Measurements from ENCODE around the gene THADA. TPM values are rescaled to one million over a fixed set of nuclear protein-coding genes. Genes with fewer than 3 reads are reported as not detected.

The THADA gene
- total and polyA plus RNA-seq, 2 donors, result 11.8 to 20.6 TPM

- Histone ChIP-seq H3K36me3 (ENCODE audit: control insufficient read depth in 2 of 2, insufficient read depth in 2 of 2, low read length in 1 of 2) (peaks cover 14 to 16% of the 10 kb centered on the region in 2 donors), H3K9me3 (ENCODE audit: control insufficient read depth in 2 of 2, insufficient read depth in 1 of 2, low read length in 1 of 2) (peaks cover 0 to 2% of the 10 kb centered on the region in 2 donors), H3K4me3 (ENCODE audit: low read length in 2 of 2) (no peak overlapping the region), H3K27ac (ENCODE audit: low read depth in 1 of 2, low read length in 1 of 2) (peak overlapping the region in 1 of 2 donors; percentile 53), H3K4me1 (ENCODE audit: control insufficient read depth in 2 of 2, insufficient read depth in 2 of 2, low read length in 2 of 2) (peaks cover 0 to 6% of the 10 kb centered on the region in 2 donors), H3K27me3 (ENCODE audit: control insufficient read depth in 2 of 2, insufficient read depth in 1 of 2, low read length in 1 of 2) (no peaks in the 10 kb centered on the region)
- DNase-seq (ENCODE audit: low read depth in 6 of 9, low spot score in 9 of 9), result no peak
- 95% methylated on average over 10 of the region's 10 CpGs for WGBS
These were observed 327.5 kb downstream of the THADA start for GRCh38 chr2:43268066-43268953.

GRCh38 chr2:43267381-43267780 is 328.5 kb downstream of the THADA start:
- 98% methylated on average over 7 of the region's 7 CpGs for WGBS
- DNase-seq (ENCODE audit: low read depth in 6 of 9, low spot score in 9 of 9), result no peak
- Histone ChIP-seq H3K4me1 (ENCODE audit: control insufficient read depth in 2 of 2, insufficient read depth in 2 of 2, low read length in 2 of 2) (peaks cover 0 to 6% of the 10 kb centered on the region in 2 donors), H3K36me3 (ENCODE audit: control insufficient read depth in 2 of 2, insufficient read depth in 2 of 2, low read length in 1 of 2) (peaks cover 14% of the 10 kb centered on the region in 2 donors), H3K4me3 (ENCODE audit: low read length in 2 of 2) (no peak overlapping the region), H3K9me3 (ENCODE audit: control insufficient read depth in 2 of 2, insufficient read depth in 1 of 2, low read length in 1 of 2) (peaks cover 0 to 2% of the 10 kb centered on the region in 2 donors), H3K27ac (ENCODE audit: low read depth in 1 of 2, low read length in 1 of 2) (no peak overlapping the region), H3K27me3 (ENCODE audit: control insufficient read depth in 2 of 2, insufficient read depth in 1 of 2, low read length in 1 of 2) (no peaks in the 10 kb centered on the region)

- Histone ChIP-seq H3K27me3 (ENCODE audit: control insufficient read depth in 2 of 2, insufficient read depth in 1 of 2, low read length in 1 of 2) (no peaks in the 10 kb centered on the region), H3K4me1 (ENCODE audit: control insufficient read depth in 2 of 2, insufficient read depth in 2 of 2, low read length in 2 of 2) (peaks cover 0 to 6% of the 10 kb centered on the region in 2 donors), H3K4me3 (ENCODE audit: low read length in 2 of 2) (no peak overlapping the region), H3K9me3 (ENCODE audit: control insufficient read depth in 2 of 2, insufficient read depth in 1 of 2, low read length in 1 of 2) (peaks cover 0 to under 1% of the 10 kb centered on the region in 2 donors), H3K27ac (ENCODE audit: low read depth in 1 of 2, low read length in 1 of 2) (no peak overlapping the region), H3K36me3 (ENCODE audit: control insufficient read depth in 2 of 2, insufficient read depth in 2 of 2, low read length in 1 of 2) (peaks cover 12 to 14% of the 10 kb centered on the region in 2 donors)
- DNase-seq (ENCODE audit: low read depth in 6 of 9, low spot score in 9 of 9), result no peak
- WGBS, result 83% methylated on average over 4 of the region's 4 CpGs
These were observed 329.1 kb downstream of the THADA start for GRCh38 chr2:43266711-43267111.

- H3K36me3 ChIP-seq (ENCODE audit: control insufficient read depth in 2 of 2, insufficient read depth in 2 of 2, low read length in 1 of 2), result peaks cover 5 to 14% of the 10 kb centered on the region in 2 donors
- DNase-seq (ENCODE audit: low read depth in 6 of 9, low spot score in 9 of 9), result no peak
- no peaks in the 10 kb centered on the region for H3K9me3 ChIP-seq (ENCODE audit: control insufficient read depth in 2 of 2, insufficient read depth in 1 of 2, low read length in 1 of 2)
- H3K4me3 ChIP-seq (ENCODE audit: low read length in 2 of 2), result no peak overlapping the region
- WGBS, result 95% methylated on average over 9 of the region's 9 CpGs
- H3K4me1 ChIP-seq (ENCODE audit: control insufficient read depth in 2 of 2, insufficient read depth in 2 of 2, low read length in 2 of 2), result peaks cover 0 to 6% of the 10 kb centered on the region in 2 donors
- no peaks in the 10 kb centered on the region for H3K27me3 ChIP-seq (ENCODE audit: control insufficient read depth in 2 of 2, insufficient read depth in 1 of 2, low read length in 1 of 2)
- H3K27ac ChIP-seq (ENCODE audit: low read depth in 1 of 2, low read length in 1 of 2), result no peak overlapping the region
These were observed 330.4 kb downstream of the THADA start for GRCh38 chr2:43265421-43265820.

GRCh38 chr2:43265001-43265400 is 330.8 kb downstream of the THADA start:
- peaks cover 0 to 6% of the 10 kb centered on the region in 2 donors for H3K4me1 ChIP-seq (ENCODE audit: control insufficient read depth in 2 of 2, insufficient read depth in 2 of 2, low read length in 2 of 2)
- WGBS, result 95% methylated on average over 5 of the region's 5 CpGs
- no peaks in the 10 kb centered on the region for H3K9me3 ChIP-seq (ENCODE audit: control insufficient read depth in 2 of 2, insufficient read depth in 1 of 2, low read length in 1 of 2)
- peaks cover 5 to 14% of the 10 kb centered on the region in 2 donors for H3K36me3 ChIP-seq (ENCODE audit: control insufficient read depth in 2 of 2, insufficient read depth in 2 of 2, low read length in 1 of 2)
- no peak for DNase-seq (ENCODE audit: low read depth in 6 of 9, low spot score in 9 of 9)
- no peaks in the 10 kb centered on the region for H3K27me3 ChIP-seq (ENCODE audit: control insufficient read depth in 2 of 2, insufficient read depth in 1 of 2, low read length in 1 of 2)
- H3K27ac ChIP-seq (ENCODE audit: low read depth in 1 of 2, low read length in 1 of 2), result no peak overlapping the region
- no peak overlapping the region for H3K4me3 ChIP-seq (ENCODE audit: low read length in 2 of 2)

- Histone ChIP-seq H3K27ac (ENCODE audit: low read depth in 1 of 2, low read length in 1 of 2) (no peak overlapping the region), H3K4me1 (ENCODE audit: control insufficient read depth in 2 of 2, insufficient read depth in 2 of 2, low read length in 2 of 2) (no peaks in the 10 kb centered on the region), H3K27me3 (ENCODE audit: control insufficient read depth in 2 of 2, insufficient read depth in 1 of 2, low read length in 1 of 2) (no peaks in the 10 kb centered on the region), H3K36me3 (ENCODE audit: control insufficient read depth in 2 of 2, insufficient read depth in 2 of 2, low read length in 1 of 2) (peaks cover 0 to 8% of the 10 kb centered on the region in 2 donors), H3K4me3 (ENCODE audit: low read length in 2 of 2) (no peak overlapping the region), H3K9me3 (ENCODE audit: control insufficient read depth in 2 of 2, insufficient read depth in 1 of 2, low read length in 1 of 2) (no peaks in the 10 kb centered on the region)
- DNase-seq (ENCODE audit: low read depth in 6 of 9, low spot score in 9 of 9), result no peak
- 99% methylated on average over 6 of the region's 6 CpGs for WGBS
These were observed 332.9 kb downstream of the THADA start for GRCh38 chr2:43262951-43263350.

- no peaks in the 10 kb centered on the region for H3K9me3 ChIP-seq (ENCODE audit: control insufficient read depth in 2 of 2, insufficient read depth in 1 of 2, low read length in 1 of 2)
- peaks cover 5% of the 10 kb centered on the region in 2 donors for H3K36me3 ChIP-seq (ENCODE audit: control insufficient read depth in 2 of 2, insufficient read depth in 2 of 2, low read length in 1 of 2)
- DNase-seq (ENCODE audit: low read depth in 6 of 9, low spot score in 9 of 9), result no peak
- whole genome bisulfite sequencing, result 97% methylated on average over 1 of the region's 1 CpG
- H3K27ac ChIP-seq (ENCODE audit: low read depth in 1 of 2, low read length in 1 of 2), result no peak overlapping the region
- no peaks in the 10 kb centered on the region for H3K27me3 ChIP-seq (ENCODE audit: control insufficient read depth in 2 of 2, insufficient read depth in 1 of 2, low read length in 1 of 2)
- no peak overlapping the region for H3K4me3 ChIP-seq (ENCODE audit: low read length in 2 of 2)
- H3K4me1 ChIP-seq (ENCODE audit: control insufficient read depth in 2 of 2, insufficient read depth in 2 of 2, low read length in 2 of 2), result no peaks in the 10 kb centered on the region
These were observed 333.6 kb downstream of the THADA start for GRCh38 chr2:43262239-43262638.

GRCh38 chr2:43259512-43259911 is 336.3 kb downstream of the THADA start:
- Histone ChIP-seq H3K4me3 (ENCODE audit: low read length in 2 of 2) (no peak overlapping the region), H3K36me3 (ENCODE audit: control insufficient read depth in 2 of 2, insufficient read depth in 2 of 2, low read length in 1 of 2) (peaks cover 5 to 7% of the 10 kb centered on the region in 2 donors), H3K27ac (ENCODE audit: low read depth in 1 of 2, low read length in 1 of 2) (no peak overlapping the region), H3K9me3 (ENCODE audit: control insufficient read depth in 2 of 2, insufficient read depth in 1 of 2, low read length in 1 of 2) (no peaks in the 10 kb centered on the region), H3K27me3 (ENCODE audit: control insufficient read depth in 2 of 2, insufficient read depth in 1 of 2, low read length in 1 of 2) (no peaks in the 10 kb centered on the region), H3K4me1 (ENCODE audit: control insufficient read depth in 2 of 2, insufficient read depth in 2 of 2, low read length in 2 of 2) (no peaks in the 10 kb centered on the region)
- no peak for DNase-seq (ENCODE audit: low read depth in 6 of 9, low spot score in 9 of 9)
- 99% methylated on average over 1 of the region's 1 CpG for WGBS

GRCh38 chr2:43258547-43259156 is 337.2 kb downstream of the THADA start:
- Histone ChIP-seq H3K27me3 (ENCODE audit: control insufficient read depth in 2 of 2, insufficient read depth in 1 of 2, low read length in 1 of 2) (no peaks in the 10 kb centered on the region), H3K36me3 (ENCODE audit: control insufficient read depth in 2 of 2, insufficient read depth in 2 of 2, low read length in 1 of 2) (peaks cover 5 to 7% of the 10 kb centered on the region in 2 donors), H3K27ac (ENCODE audit: low read depth in 1 of 2, low read length in 1 of 2) (no peak overlapping the region), H3K4me1 (ENCODE audit: control insufficient read depth in 2 of 2, insufficient read depth in 2 of 2, low read length in 2 of 2) (no peaks in the 10 kb centered on the region), H3K4me3 (ENCODE audit: low read length in 2 of 2) (no peak overlapping the region), H3K9me3 (ENCODE audit: control insufficient read depth in 2 of 2, insufficient read depth in 1 of 2, low read length in 1 of 2) (no peaks in the 10 kb centered on the region)
- DNase-seq (ENCODE audit: low read depth in 6 of 9, low spot score in 9 of 9), result no peak
- over 99% methylated on average over 2 of the region's 2 CpGs for WGBS
